ENCODE measurements around the gene KREMEN1.

The KREMEN1 gene

GRCh38 chr22:29122041-29122440 is 49.2 kb downstream of the KREMEN1 start:
- H3K4me3 ChIP-seq (IDR thresholded peaks at IDR 0.05; ENCODE audit: insufficient read depth, low read depth, low read length): no peak overlapping the region
- H3K27me3 ChIP-seq (ENCODE audit: insufficient read depth, low read depth): no peaks in the 10 kb centered on the region
- TF ChIP-seq, protein P1, sequence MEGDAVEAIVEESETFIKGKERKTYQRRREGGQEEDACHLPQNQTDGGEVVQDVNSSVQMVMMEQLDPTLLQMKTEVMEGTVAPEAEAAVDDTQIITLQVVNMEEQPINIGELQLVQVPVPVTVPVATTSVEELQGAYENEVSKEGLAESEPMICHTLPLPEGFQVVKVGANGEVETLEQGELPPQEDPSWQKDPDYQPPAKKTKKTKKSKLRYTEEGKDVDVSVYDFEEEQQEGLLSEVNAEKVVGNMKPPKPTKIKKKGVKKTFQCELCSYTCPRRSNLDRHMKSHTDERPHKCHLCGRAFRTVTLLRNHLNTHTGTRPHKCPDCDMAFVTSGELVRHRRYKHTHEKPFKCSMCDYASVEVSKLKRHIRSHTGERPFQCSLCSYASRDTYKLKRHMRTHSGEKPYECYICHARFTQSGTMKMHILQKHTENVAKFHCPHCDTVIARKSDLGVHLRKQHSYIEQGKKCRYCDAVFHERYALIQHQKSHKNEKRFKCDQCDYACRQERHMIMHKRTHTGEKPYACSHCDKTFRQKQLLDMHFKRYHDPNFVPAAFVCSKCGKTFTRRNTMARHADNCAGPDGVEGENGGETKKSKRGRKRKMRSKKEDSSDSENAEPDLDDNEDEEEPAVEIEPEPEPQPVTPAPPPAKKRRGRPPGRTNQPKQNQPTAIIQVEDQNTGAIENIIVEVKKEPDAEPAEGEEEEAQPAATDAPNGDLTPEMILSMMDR (conservative IDR thresholded peaks at IDR 0.05; ENCODE audit: low read depth, low read length): no peak
- no peak overlapping the region for H3K27ac ChIP-seq
- no peaks in the 10 kb centered on the region for H3K36me3 ChIP-seq (ENCODE audit: insufficient read depth)
- no peaks in the 10 kb centered on the region for H4K20me1 ChIP-seq (ENCODE audit: insufficient read depth)
- H3K9ac ChIP-seq: no peak overlapping the region
- H3K79me2 ChIP-seq (ENCODE audit: insufficient read depth, low read depth): no peaks in the 10 kb centered on the region
- no peak overlapping the region for H2AFZ ChIP-seq (ENCODE audit: low read depth)
- H3K4me2 ChIP-seq: no peak overlapping the region
- no peaks in the 10 kb centered on the region for H3K4me1 ChIP-seq (ENCODE audit: low read depth, poor library complexity, severe bottlenecking)

DNA sequence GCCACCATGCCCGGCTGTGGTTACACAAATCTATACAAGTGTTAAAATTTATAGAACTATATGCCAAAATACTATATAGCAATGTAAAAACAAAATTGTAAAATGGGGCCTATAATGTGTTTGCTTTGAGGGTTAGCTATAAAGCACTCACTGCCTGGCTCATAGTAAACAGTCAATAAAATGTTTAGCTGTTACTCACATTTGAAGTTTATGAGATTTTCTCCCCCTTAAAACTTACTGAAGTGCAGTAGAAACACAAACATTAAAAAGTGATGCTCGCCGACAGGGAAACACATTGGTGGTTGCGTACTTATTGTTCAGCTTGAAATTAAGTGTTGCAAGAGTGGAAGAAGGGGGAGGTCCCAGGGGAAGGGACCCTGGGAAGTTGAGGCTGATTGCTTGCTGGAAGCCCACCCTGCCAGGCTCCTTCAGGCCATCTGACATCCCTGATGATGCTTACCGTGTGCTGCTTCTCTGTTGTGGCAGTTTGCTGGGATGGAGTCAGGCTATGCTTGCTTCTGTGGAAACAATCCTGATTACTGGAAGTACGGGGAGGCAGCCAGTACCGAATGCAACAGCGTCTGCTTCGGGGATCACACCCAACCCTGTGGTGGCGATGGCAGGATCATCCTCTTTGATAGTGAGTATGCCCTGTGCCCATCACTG is 52.1 kb downstream of the KREMEN1 start:
- Histone ChIP-seq H4K20me1 (ENCODE audit: insufficient read depth) (no peaks in the 10 kb centered on the region), H3K36me3 (ENCODE audit: insufficient read depth) (no peaks in the 10 kb centered on the region), H3K4me2 (no peak overlapping the region), H3K79me2 (ENCODE audit: insufficient read depth, low read depth) (no peaks in the 10 kb centered on the region), H3K27me3 (ENCODE audit: insufficient read depth, low read depth) (no peaks in the 10 kb centered on the region), H3K9ac (no peak overlapping the region), H3K27ac (no peak overlapping the region), H3K4me1 (ENCODE audit: low read depth, poor library complexity, severe bottlenecking) (no peaks in the 10 kb centered on the region), H2AFZ (ENCODE audit: low read depth) (no peak overlapping the region), H3K4me3 (IDR thresholded peaks at IDR 0.05; ENCODE audit: insufficient read depth, low read depth, low read length) (no peak overlapping the region)
- TF ChIP-seq, protein P1 (conservative IDR thresholded peaks at IDR 0.05; ENCODE audit: low read depth, low read length): no peak

- Histone ChIP-seq H3K79me2 (ENCODE audit: insufficient read depth, low read depth) (no peaks in the 10 kb centered on the region), H2AFZ (ENCODE audit: low read depth) (no peak overlapping the region), H4K20me1 (ENCODE audit: insufficient read depth) (no peaks in the 10 kb centered on the region), H3K4me1 (ENCODE audit: low read depth, poor library complexity, severe bottlenecking) (no peaks in the 10 kb centered on the region), H3K9ac (no peak overlapping the region), H3K4me2 (no peak overlapping the region), H3K4me3 (IDR thresholded peaks at IDR 0.05; ENCODE audit: insufficient read depth, low read depth, low read length) (no peak overlapping the region), H3K27me3 (ENCODE audit: insufficient read depth, low read depth) (no peaks in the 10 kb centered on the region), H3K27ac (no peak overlapping the region), H3K36me3 (ENCODE audit: insufficient read depth) (no peaks in the 10 kb centered on the region)
- TF ChIP-seq, protein P1 (conservative IDR thresholded peaks at IDR 0.05; ENCODE audit: low read depth, low read length): no peak
These were observed 52.6 kb downstream of the KREMEN1 start for GRCh38 chr22:29125443-29125778.

DNA sequence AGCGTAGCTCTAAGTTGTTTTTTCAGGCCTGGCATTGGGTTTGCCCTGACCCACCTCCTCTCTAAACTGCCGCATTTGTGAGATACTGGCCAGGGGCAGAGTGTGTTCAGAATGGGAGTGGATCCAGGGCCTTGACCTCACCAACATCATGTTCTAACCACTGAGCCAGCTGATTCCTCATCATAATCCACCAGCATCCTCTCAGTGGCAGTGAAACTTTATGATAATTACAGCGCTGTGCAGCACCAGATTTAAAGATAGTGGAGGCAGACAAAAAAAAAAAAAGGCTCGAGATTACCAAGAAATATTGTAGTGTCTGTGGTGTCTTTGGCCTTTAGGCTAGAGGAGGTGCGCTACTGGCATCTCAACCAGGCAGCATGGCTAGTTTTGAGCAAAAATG is 53.0 kb downstream of the KREMEN1 start:
- TF ChIP-seq, protein P1 (conservative IDR thresholded peaks at IDR 0.05; ENCODE audit: low read depth, low read length): no peak

More for the DNA sequence above, 53.0 kb downstream of the KREMEN1 start:
- H3K79me2 ChIP-seq (ENCODE audit: insufficient read depth, low read depth): no peaks in the 10 kb centered on the region
- no peaks in the 10 kb centered on the region for H3K27me3 ChIP-seq (ENCODE audit: insufficient read depth, low read depth)
- H3K9ac ChIP-seq: no peak overlapping the region
- H3K36me3 ChIP-seq (ENCODE audit: insufficient read depth): no peaks in the 10 kb centered on the region
- no peak overlapping the region for H3K27ac ChIP-seq
- H4K20me1 ChIP-seq (ENCODE audit: insufficient read depth): no peaks in the 10 kb centered on the region
- no peaks in the 10 kb centered on the region for H3K4me1 ChIP-seq (ENCODE audit: low read depth, poor library complexity, severe bottlenecking)
- no peak overlapping the region for H3K4me2 ChIP-seq
- H3K4me3 ChIP-seq (IDR thresholded peaks at IDR 0.05; ENCODE audit: insufficient read depth, low read depth, low read length): no peak overlapping the region
- H2AFZ ChIP-seq (ENCODE audit: low read depth): no peak overlapping the region
